Upper lobe of left lung (tissue), 6 donors: ENCODE measurements around the gene RASSF7. TPM values are rescaled to one million over a fixed set of nuclear protein-coding genes. Genes with fewer than 3 reads are reported as not detected.

Experiments
- ATAC-seq, 2 donors: fragments of 200-7000 bp; cut with Tn5 transposase; one replicate each; pipeline ENCODE4 v1.9.1; 2022; ENCODE audit warnings: mild to moderate bottlenecking in 2 of 2, moderate library complexity in 2 of 2; ENCODE audit not compliant: low FRiP score in 2 of 2
- DNase-seq, 2 donors: peaks; one replicate each; pipeline ENCODE4 v3.0.0-alpha.2; 2019 to 2020
- H3K27ac ChIP-seq, 4 donors: fragments of 200-600 bp; sonication (generic); one replicate each; pipeline ENCODE4 v1.5.1; 2016 to 2019
- H3K27me3 ChIP-seq, 4 donors: fragments of 200-600 bp; sonication (generic); one replicate each; pipeline ENCODE4 v1.5.1; 2017 to 2019
- H3K36me3 ChIP-seq, 4 donors: fragments of 200-600 bp; sonication (generic); one replicate each; pipeline ENCODE4 v1.5.1; 2016 to 2019
- H3K4me1 ChIP-seq, 4 donors: fragments of 200-600 bp; sonication (generic); one replicate each; pipeline ENCODE4 v1.5.1; 2018 to 2019
- H3K4me3 ChIP-seq, 4 donors: fragments of 200-600 bp; sonication (generic); one replicate each; pipeline ENCODE4 v1.5.1; 2017 to 2019; ENCODE audit warnings: mild to moderate bottlenecking in 2 of 4, moderate library complexity in 1 of 4
- H3K9me3 ChIP-seq, 4 donors: fragments of 200-600 bp; sonication (generic); one replicate each; pipeline ENCODE4 v1.5.1; 2018 to 2019
- CTCF ChIP-seq, 6 experiments: fragments of 450-650 bp in 4 of 6; fragments of 200-600 bp in 2 of 6; sonication (generic) in 2 of 6; IDR thresholded peaks; one replicate each; pipeline ENCODE4 v1.5.1; 2016 to 2019; ENCODE audit warnings: antibody characterized with exemption in 6 of 6
- EP300 ChIP-seq, 4 donors: sonication (generic); formaldehyde crosslinking; IDR thresholded peaks; one replicate each; pipeline ENCODE4 v1.5.1; 2017; ENCODE audit warnings: antibody characterized with exemption in 4 of 4, control low read depth in 2 of 4
- POLR2A ChIP-seq, 4 donors: fragments of 450-650 bp; IDR thresholded peaks; one replicate each; pipeline ENCODE4 v1.5.1; 2016 to 2017; ENCODE audit warnings: antibody characterized with exemption in 4 of 4, mild to moderate bottlenecking in 2 of 4
- POLR2AphosphoS5 ChIP-seq, 2 donors: sonication (generic); formaldehyde crosslinking; IDR thresholded peaks; one replicate each; pipeline ENCODE4 v1.5.1; 2017; ENCODE audit warnings: antibody characterized with exemption in 2 of 2
- WGBS, 2 donors: methylation state at CpG; one replicate each; pipeline ENCODE4 v1.1.5; 2017 to 2018; 5-methylcytosine and 5-hydroxymethylcytosine counted together
- total RNA-seq, 6 donors: library from RNA; depleted of rRNA in 4 of 6; stranded (reverse); fragments of >200 nt in 4 of 6; gene quantifications; one replicate each; pipeline versions ENCODE4 v1.1.0 to v1.2.1, GENCODE V29; 2016 to 2021
- donor health status: DM: no; HTN: no; CAD: no; lungs with moderate emphysema.
- donor health status: DM: no; HTN: yes; CAD: no; lungs with severe emphysema.

RASSF7 gene
- total RNA-seq, 6 donors from 2014 or later, result 80.2 to 222 (median 129) TPM

GRCh38 chr11:561148-562003 lies 606 bp downstream of the RASSF7 start:
- DNase-seq (peak; percentile 90 to 91), ATAC-seq (peak; percentile 28 to 81)
- Histone ChIP-seq H3K27me3 (peaks cover 1 to 5% (median 2%) of the 10 kb centered on the region in 4 donors), H3K4me3 (peak overlapping the region; percentile 78 to 100 (median 95)), H3K4me1 (peaks cover 19 to 53% (median 38%) of the 10 kb centered on the region in 4 donors), H3K9me3 (no peaks in the 10 kb centered on the region), H3K36me3 (peaks cover 0 to 14% (median 0%) of the 10 kb centered on the region in 4 donors), H3K27ac (peak overlapping the region; percentile 56 to 92 (median 90))
- 10 to 52% methylated on average over 9 to 40 of the region's 67 CpGs for WGBS, 2 donors
- TF ChIP-seq EP300 (IDR thresholded peaks at IDR 0.05) (peak in 1 of 4 donors; percentile 38), POLR2AphosphoS5 (IDR thresholded peaks at IDR 0.05) (peak; percentile 8 to 24), POLR2A (IDR thresholded peaks at IDR 0.05) (peak in 2 of 4 donors; percentile 50 to 77), CTCF (IDR thresholded peaks at IDR 0.05) (peak in 1 of 6 experiments; percentile 14)

- Histone ChIP-seq H3K36me3 (peaks cover 0 to 14% (median 0%) of the 10 kb centered on the region in 4 donors), H3K27me3 (peaks cover 0 to 5% (median 0%) of the 10 kb centered on the region in 4 donors), H3K9me3 (no peaks in the 10 kb centered on the region), H3K4me3 (peak overlapping the region in 3 of 4 donors; percentile 92 to 100 (median 98)), H3K4me1 (peaks cover 19 to 58% (median 39%) of the 10 kb centered on the region in 4 donors), H3K27ac (peak overlapping the region; percentile 9 to 92 (median 54))
- TF ChIP-seq EP300 (IDR thresholded peaks at IDR 0.05), result no peak
- TF ChIP-seq CTCF (IDR thresholded peaks at IDR 0.05), result no peak
- DNase-seq (peak in 1 of 2 donors; percentile 84), ATAC-seq (no peak)
- 76 to 94% methylated on average over 12 to 14 of the region's 29 CpGs for WGBS, 2 donors
Observed at GRCh38 chr11:562046-562645, 1.4 kb downstream of the RASSF7 start.

GRCh38 chr11:563066-563811 lies 2.5 kb downstream of the RASSF7 start:
- ATAC-seq (no peak), DNase-seq (peak in 1 of 2 donors; percentile 68)
- H3K4me3 ChIP-seq, result peak overlapping the region in 1 of 4 donors; percentile 2
- peaks cover 24 to 67% (median 47%) of the 10 kb centered on the region in 4 donors for H3K4me1 ChIP-seq
- H3K9me3 ChIP-seq, result no peaks in the 10 kb centered on the region
- no peak for TF ChIP-seq POLR2A (IDR thresholded peaks at IDR 0.05)
- TF ChIP-seq EP300 (IDR thresholded peaks at IDR 0.05), result no peak
- no peak for TF ChIP-seq POLR2AphosphoS5 (IDR thresholded peaks at IDR 0.05)
- TF ChIP-seq CTCF (IDR thresholded peaks at IDR 0.05), result no peak
- peaks cover 0 to 5% (median 0%) of the 10 kb centered on the region in 4 donors for H3K27me3 ChIP-seq
- WGBS, 2 donors, result 83 to 96% methylated on average over 5 to 16 of the region's 18 CpGs
- H3K27ac ChIP-seq, result peak overlapping the region in 3 of 4 donors; percentile 18 to 92 (median 19)
- peaks cover 0 to 14% (median 0%) of the 10 kb centered on the region in 4 donors for H3K36me3 ChIP-seq

- Histone ChIP-seq H3K27me3 (peaks cover 0 to 5% (median 0%) of the 10 kb centered on the region in 4 donors), H3K9me3 (no peaks in the 10 kb centered on the region), H3K4me3 (no peak overlapping the region), H3K36me3 (peaks cover 0 to 14% (median 0%) of the 10 kb centered on the region in 4 donors), H3K27ac (peak overlapping the region in 2 of 4 donors; percentile 18 to 54), H3K4me1 (peaks cover 25 to 71% (median 49%) of the 10 kb centered on the region in 4 donors)
- 54 to 77% methylated on average over 3 to 10 of the region's 12 CpGs for whole genome bisulfite sequencing, 2 donors
- ATAC-seq (no peak), DNase-seq (peak; percentile 47 to 64)
- TF ChIP-seq CTCF (IDR thresholded peaks at IDR 0.05) (no peak), POLR2A (IDR thresholded peaks at IDR 0.05) (no peak), EP300 (IDR thresholded peaks at IDR 0.05) (no peak), POLR2AphosphoS5 (IDR thresholded peaks at IDR 0.05) (no peak)
Observed at GRCh38 chr11:563812-564578, 3.2 kb downstream of the RASSF7 start.
